Activated naive CD4-positive, alpha-beta T cell treated with anti-CD3 and anti-CD28 coated beads for 36 hours (primary cell): ENCODE measurements around the gene SUCO. TPM values are rescaled to one million over a fixed set of nuclear protein-coding genes. Genes with fewer than 3 reads are reported as not detected.

Source experiments
- CTCF ChIA-PET: fragments of 350-600 bp; sonication (Branson Sonifier 250); formaldehyde crosslinking; loops from one replicate; lab custom pipeline; 2021; ENCODE audit warnings: antibody characterized with exemption; lab: Charles Lee
- DNase-seq: peaks from one replicate; pipeline ENCODE4 v3.0.0-alpha.2; 2020
- H3K27ac Mint-ChIP-seq: one replicate; pipeline ENCODE4 v1.8.0; 2021; ENCODE audit warnings: mild to moderate bottlenecking, mixed read lengths
- H3K27me3 Mint-ChIP-seq: one replicate; pipeline ENCODE4 v1.8.0; 2021; ENCODE audit warnings: low read depth, mixed read lengths
- H3K36me3 Mint-ChIP-seq: one replicate; pipeline ENCODE4 v1.8.0; 2021; ENCODE audit warnings: low read depth, mixed read lengths
- H3K4me1 Mint-ChIP-seq: one replicate; pipeline ENCODE4 v1.8.0; 2021; ENCODE audit warnings: low read depth, mixed read lengths
- H3K4me3 Mint-ChIP-seq: one replicate; pipeline ENCODE4 v1.8.0; 2021; ENCODE audit warnings: mild to moderate bottlenecking, moderate library complexity, mixed read lengths
- H3K9me3 Mint-ChIP-seq: one replicate; pipeline ENCODE4 v1.8.0; 2021; ENCODE audit warnings: mixed read lengths
- intact Hi-C: fragments of 100-400 bp; cut with micrococcal nuclease; formaldehyde crosslinking; loops from one replicate; pipeline ENCODE4 v1.15.1; 2023
- total RNA-seq, 2 experiments: library from RNA; stranded (reverse); gene quantifications; one replicate each; pipeline ENCODE4 v1.2.3, GENCODE V29; 2021

Gene SUCO
- total RNA-seq, 2 experiments from 2014 or later, result 23.9 TPM

DNA sequence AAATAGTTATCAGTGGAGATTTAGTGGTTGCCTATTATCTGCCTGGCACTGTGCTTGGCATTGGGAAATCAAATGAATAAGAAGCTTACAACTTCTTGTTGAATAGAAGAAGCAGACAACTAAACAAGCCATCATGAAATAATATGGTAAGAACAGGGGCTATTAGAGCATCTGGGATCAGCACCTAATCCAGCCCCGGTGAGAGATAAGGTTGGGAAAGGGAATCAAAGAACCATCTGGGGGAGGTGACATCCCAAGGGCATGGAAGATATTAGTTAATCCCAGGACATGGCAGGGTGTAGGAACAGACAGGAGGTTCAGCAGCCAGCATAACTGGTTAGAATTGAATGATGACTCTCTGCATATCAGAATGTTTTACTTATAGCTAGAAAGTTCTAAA is 36.3 kb upstream of the SUCO start:
- Mint-ChIP-seq H3K4me1 (no peaks in the 10 kb centered on the region), H3K27me3 (no peaks in the 10 kb centered on the region), H3K36me3 (no peaks in the 10 kb centered on the region), H3K9me3 (no peaks in the 10 kb centered on the region), H3K27ac (no peak overlapping the region), H3K4me3 (no peak overlapping the region)
- DNase-seq, result no peak
- CTCF ChIA-PET, result interaction anchor here (0.6 to 1.5 kb wide), 2 partner anchors 28 to 421 kb away, joined by 3 read pairs; no protein-coding TSS in a partner anchor
- intact Hi-C loops, result no loop called here

DNA sequence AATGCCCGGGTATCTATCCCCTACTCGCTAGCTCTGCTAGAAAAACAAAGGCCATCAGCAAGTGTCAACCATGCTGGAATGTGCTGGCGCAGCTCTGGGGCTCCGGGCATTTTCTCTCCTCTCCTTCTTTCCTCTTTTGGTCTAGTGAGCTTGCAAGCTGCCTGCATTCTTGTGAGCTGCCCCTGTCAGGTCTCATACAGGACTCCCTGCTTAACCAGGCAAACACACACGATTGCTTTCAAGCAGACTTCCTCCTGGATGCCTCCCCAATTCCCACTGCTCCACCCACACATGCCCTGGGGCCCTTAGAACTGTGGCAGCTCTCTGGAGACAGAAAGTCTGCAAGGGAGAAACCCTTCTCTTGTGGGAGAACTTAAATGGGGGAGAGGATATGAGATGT is 35.7 kb upstream of the SUCO start:
- H3K4me1 Mint-ChIP-seq, result no peaks in the 10 kb centered on the region
- intact Hi-C loops, result no loop called here
- no peak overlapping the region for H3K4me3 Mint-ChIP-seq
- DNase-seq, result no peak
- no peaks in the 10 kb centered on the region for H3K27me3 Mint-ChIP-seq
- no peaks in the 10 kb centered on the region for H3K9me3 Mint-ChIP-seq
- CTCF ChIA-PET, result interaction anchor here (0.5 to 1.5 kb wide), 3 partner anchors 12 to 29 kb away, joined by 3 to 4 read pairs (median 3); no protein-coding TSS in a partner anchor
- H3K27ac Mint-ChIP-seq, result no peak overlapping the region
- H3K36me3 Mint-ChIP-seq, result no peaks in the 10 kb centered on the region

DNA sequence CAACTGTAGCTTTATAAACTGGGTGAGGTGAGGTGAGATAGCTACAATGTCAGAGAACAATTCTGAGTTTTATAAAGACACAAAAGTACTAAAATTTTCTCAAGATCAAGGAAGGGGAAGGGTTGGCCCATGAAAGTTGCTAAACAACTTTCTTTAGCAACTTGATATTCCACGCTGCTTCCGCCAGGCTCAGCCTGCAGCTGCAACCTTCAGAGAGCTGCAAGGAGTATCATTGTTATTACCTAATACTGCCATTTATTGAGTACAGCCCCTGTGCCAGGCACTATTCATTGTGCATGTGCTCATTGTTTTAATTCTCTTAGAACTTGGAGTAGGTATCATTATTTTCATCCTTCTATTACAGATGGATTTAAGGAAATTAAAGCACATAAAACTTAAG is 34.1 kb upstream of the SUCO start:
- no peak for DNase-seq
- Mint-ChIP-seq H3K4me3 (no peak overlapping the region), H3K27ac (no peak overlapping the region), H3K36me3 (no peaks in the 10 kb centered on the region), H3K27me3 (no peaks in the 10 kb centered on the region), H3K4me1 (no peaks in the 10 kb centered on the region), H3K9me3 (no peaks in the 10 kb centered on the region)
- intact Hi-C loops, result no loop called here
- CTCF ChIA-PET, result no interaction called here

DNA sequence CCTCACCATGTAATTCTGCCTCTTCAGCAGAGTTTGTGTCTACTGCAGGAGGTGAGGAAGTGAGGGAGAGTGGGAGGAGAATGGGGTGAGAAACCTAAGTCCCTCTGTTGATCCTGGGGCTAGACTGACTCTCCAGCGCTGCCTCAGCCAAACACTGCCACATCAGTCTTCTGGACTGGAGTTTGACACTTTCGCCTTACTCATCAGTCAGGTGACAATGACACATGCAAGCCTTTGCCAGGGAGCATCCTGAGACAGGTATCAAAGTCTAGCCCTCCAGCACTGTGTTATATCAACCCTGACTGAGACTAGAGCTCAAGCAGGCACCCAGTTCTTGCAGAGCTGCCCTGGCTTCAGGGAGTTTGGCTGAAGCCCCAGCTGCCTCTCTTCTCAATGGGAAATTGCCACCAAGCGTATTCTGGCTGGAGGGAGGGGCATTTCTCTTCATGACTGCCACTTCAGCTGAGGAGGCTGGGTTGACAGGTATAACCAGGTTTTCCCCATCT is 33.3 kb upstream of the SUCO start:
- CTCF ChIA-PET, result interaction anchor here (1.2 kb wide), 1 partner anchor 50 kb away, joined by 3 read pairs; no protein-coding TSS in a partner anchor
- no peaks in the 10 kb centered on the region for H3K9me3 Mint-ChIP-seq
- H3K4me1 Mint-ChIP-seq, result no peaks in the 10 kb centered on the region
- no peaks in the 10 kb centered on the region for H3K36me3 Mint-ChIP-seq
- H3K27me3 Mint-ChIP-seq, result no peaks in the 10 kb centered on the region
- intact Hi-C loops, result no loop called here
- DNase-seq, result peak; percentile 33
- no peak overlapping the region for H3K4me3 Mint-ChIP-seq
- H3K27ac Mint-ChIP-seq, result no peak overlapping the region

DNA sequence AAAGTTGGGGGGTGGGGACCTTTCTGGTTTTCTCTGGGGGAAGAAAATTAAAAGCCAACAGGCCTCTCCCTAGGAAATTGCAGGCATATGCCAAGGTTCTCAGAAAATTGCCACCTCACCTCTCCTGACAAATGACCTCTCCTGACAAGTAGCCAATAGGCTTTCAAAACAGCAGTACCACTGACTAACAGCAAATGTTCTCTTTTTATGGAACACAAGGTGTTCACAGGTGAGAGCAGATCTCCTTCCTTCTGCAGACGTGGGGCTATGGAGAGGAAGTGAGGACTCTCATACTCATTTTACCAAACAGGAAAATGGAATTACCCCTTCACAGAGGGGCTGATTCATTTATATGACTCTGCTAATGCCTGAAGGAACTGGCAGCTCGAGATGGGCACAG is 32.7 kb upstream of the SUCO start:
- Mint-ChIP-seq H3K4me1 (no peaks in the 10 kb centered on the region), H3K27ac (no peak overlapping the region), H3K4me3 (no peak overlapping the region), H3K9me3 (no peaks in the 10 kb centered on the region), H3K27me3 (no peaks in the 10 kb centered on the region), H3K36me3 (no peaks in the 10 kb centered on the region)
- CTCF ChIA-PET, result interaction anchor here (1.2 kb wide), 1 partner anchor 50 kb away, joined by 3 read pairs; no protein-coding TSS in a partner anchor
- intact Hi-C loops, result no loop called here
- no peak for DNase-seq

DNA sequence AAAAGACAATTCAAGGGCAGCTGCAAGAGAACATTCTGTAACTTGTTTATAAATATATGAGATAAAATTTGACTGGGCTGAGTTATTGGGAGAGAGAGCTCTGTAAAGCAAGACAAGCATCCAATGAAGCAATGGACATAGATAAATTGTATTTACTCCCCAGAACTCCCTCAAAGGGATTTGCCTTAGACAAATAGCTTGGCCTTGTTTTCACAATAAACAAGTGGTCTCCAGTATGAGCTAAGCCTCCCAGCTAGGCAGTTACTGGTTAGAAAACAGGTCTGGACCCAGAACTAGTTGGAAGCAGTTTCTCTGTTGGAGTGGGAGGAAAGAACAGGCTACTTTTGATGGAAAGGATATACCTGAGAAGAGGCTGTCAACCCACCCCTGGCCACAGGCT is 25.2 kb upstream of the SUCO start:
- CTCF ChIA-PET, result no interaction called here
- H3K36me3 Mint-ChIP-seq, result no peaks in the 10 kb centered on the region
- intact Hi-C loops, result no loop called here
- DNase-seq, result no peak
- no peak overlapping the region for H3K4me3 Mint-ChIP-seq
- no peaks in the 10 kb centered on the region for H3K27me3 Mint-ChIP-seq
- H3K27ac Mint-ChIP-seq, result no peak overlapping the region
- no peaks in the 10 kb centered on the region for H3K4me1 Mint-ChIP-seq
- no peaks in the 10 kb centered on the region for H3K9me3 Mint-ChIP-seq

DNA sequence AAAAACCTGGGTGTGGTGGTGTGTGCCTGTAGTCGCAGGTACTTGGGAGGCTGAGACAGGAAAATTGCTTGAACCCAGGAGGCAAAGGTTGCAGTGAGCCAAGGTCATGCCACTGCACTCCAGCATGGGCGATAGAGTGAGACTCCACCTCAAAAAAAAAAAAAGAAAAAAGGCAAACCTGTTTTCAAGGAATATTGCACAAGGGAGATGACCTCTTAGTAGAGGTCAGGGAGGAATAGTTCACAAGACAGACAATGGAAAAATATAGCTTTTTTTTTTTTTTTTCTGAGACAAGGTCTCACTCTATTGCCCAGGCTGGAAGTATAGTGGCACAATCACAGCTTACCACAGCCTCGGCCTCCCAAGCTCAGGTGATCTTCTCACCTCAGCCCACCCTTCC is 22.5 kb upstream of the SUCO start:
- CTCF ChIA-PET, result interaction anchor here (0.6 to 0.7 kb wide), 2 partner anchors 13 to 79 kb away, joined by 4 to 7 read pairs; no protein-coding TSS in a partner anchor
- no peak for DNase-seq
- Mint-ChIP-seq H3K4me1 (no peaks in the 10 kb centered on the region), H3K9me3 (no peaks in the 10 kb centered on the region), H3K4me3 (no peak overlapping the region), H3K27me3 (no peaks in the 10 kb centered on the region), H3K36me3 (no peaks in the 10 kb centered on the region), H3K27ac (no peak overlapping the region)
- intact Hi-C loops, result no loop called here

DNA sequence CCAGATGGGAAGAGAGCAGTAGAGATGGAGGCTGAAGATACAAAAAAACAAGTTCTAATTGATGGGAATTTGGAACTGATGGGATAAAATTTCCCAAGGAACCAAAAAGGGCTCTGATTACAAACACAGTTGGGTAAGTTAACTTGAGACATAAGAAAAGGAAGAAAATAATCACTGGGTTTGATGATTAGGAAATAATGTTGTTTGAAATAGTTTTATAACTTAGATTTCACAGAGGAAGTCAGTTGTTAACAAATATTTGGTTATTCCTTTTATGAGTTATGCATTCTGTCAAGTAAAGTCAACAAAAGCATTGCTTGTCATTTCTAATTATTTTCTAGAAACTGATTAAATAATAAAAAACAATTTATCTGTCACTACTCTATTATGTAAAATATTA is 20.4 kb upstream of the SUCO start:
- intact Hi-C loops, result no loop called here
- DNase-seq, result no peak
- CTCF ChIA-PET, result interaction anchor here (0.9 kb wide), 1 partner anchor 9 kb away, joined by 3 read pairs; no protein-coding TSS in a partner anchor
- Mint-ChIP-seq H3K27ac (no peak overlapping the region), H3K9me3 (no peaks in the 10 kb centered on the region), H3K4me3 (no peak overlapping the region), H3K4me1 (no peaks in the 10 kb centered on the region), H3K36me3 (no peaks in the 10 kb centered on the region), H3K27me3 (no peaks in the 10 kb centered on the region)

DNA sequence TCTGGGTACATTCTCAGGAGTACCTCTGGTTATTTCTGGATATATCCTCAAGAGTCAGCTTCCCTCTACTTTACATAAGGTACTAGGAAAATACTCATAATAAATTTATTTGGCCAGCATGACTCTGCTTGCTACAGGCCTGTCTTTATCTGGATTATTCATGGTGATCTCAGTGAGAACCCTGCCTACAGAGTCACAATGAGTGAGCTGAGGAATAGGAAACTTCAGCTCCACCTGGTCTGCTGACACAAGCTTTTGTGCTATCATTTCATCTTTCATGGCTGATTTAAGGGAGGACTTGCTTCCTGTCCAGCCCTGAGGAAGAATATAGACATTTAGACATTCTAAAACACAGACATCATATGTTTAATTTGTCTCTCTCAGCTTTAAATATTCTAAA is 19.5 kb upstream of the SUCO start:
- no peaks in the 10 kb centered on the region for H3K9me3 Mint-ChIP-seq
- H3K36me3 Mint-ChIP-seq, result no peaks in the 10 kb centered on the region
- intact Hi-C loops, result no loop called here
- CTCF ChIA-PET, result no interaction called here
- H3K4me3 Mint-ChIP-seq, result no peak overlapping the region
- DNase-seq, result no peak
- no peak overlapping the region for H3K27ac Mint-ChIP-seq
- H3K4me1 Mint-ChIP-seq, result no peaks in the 10 kb centered on the region
- H3K27me3 Mint-ChIP-seq, result no peaks in the 10 kb centered on the region

DNA sequence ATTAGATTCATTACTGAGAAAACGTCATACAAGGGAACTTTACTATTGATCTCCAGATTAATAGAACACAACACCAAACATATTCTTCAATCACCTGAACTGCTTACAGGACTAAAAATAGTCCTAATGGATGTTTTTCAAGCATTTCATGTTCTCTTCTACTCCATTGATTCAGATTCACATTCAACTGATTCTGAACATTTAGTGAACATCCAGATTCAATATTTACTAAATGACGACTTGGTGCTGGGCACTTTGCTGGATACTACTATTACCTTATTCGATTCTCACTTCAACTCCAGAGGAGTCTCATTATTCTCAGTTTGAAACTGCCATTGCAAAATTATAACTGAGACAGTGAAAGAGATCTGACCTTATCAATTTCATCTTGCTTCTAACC is 18.8 kb upstream of the SUCO start:
- Mint-ChIP-seq H3K27ac (no peak overlapping the region), H3K27me3 (no peaks in the 10 kb centered on the region), H3K4me3 (no peak overlapping the region), H3K9me3 (no peaks in the 10 kb centered on the region), H3K4me1 (no peaks in the 10 kb centered on the region), H3K36me3 (no peaks in the 10 kb centered on the region)
- DNase-seq, result no peak
- CTCF ChIA-PET, result no interaction called here
- intact Hi-C loops, result no loop called here

DNA sequence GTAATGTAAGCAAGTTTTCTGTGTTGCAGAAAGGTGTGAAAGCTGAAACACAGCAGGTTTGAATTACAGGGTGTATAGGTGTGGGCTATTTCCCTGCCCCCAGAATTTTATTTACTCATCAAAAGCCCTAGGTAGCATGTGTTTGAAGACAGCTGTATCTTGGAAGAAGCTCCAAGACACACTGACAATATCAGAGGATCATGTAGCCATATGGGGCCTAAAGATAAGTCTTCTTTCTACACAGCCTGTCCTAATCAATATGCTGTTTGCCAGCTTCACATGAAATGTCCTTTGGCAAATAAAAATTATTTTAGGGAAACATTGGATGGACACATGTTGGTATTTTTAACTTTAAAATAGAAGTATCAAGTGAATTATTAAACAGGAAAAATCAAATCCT is 17.5 kb upstream of the SUCO start:
- Mint-ChIP-seq H3K4me3 (no peak overlapping the region), H3K27me3 (no peaks in the 10 kb centered on the region), H3K4me1 (no peaks in the 10 kb centered on the region), H3K27ac (no peak overlapping the region), H3K9me3 (no peaks in the 10 kb centered on the region), H3K36me3 (no peaks in the 10 kb centered on the region)
- DNase-seq, result no peak
- intact Hi-C loops, result no loop called here
- CTCF ChIA-PET, result no interaction called here

DNA sequence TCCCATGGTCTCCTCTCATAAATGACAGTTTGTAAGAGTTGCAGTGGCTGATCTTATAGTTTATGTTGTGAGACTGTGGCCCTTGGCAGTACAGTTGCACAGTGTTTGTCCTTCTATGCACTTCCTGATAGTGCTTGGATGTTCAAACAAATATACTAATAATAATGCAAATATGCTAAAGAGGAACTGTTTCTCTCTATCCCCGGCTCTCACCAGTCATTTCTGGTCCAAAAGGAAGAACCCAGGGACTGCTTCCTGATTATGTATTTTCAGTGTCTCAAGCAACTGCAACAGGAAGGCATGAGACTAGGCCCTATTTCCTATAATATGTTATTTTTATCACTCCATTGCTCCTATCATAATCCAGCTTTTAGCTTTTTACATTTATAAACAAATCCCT is 17.0 kb upstream of the SUCO start:
- H3K36me3 Mint-ChIP-seq, result no peaks in the 10 kb centered on the region
- intact Hi-C loops, result no loop called here
- H3K4me1 Mint-ChIP-seq, result no peaks in the 10 kb centered on the region
- no peak overlapping the region for H3K27ac Mint-ChIP-seq
- no peaks in the 10 kb centered on the region for H3K27me3 Mint-ChIP-seq
- DNase-seq, result no peak
- no peak overlapping the region for H3K4me3 Mint-ChIP-seq
- CTCF ChIA-PET, result no interaction called here
- no peaks in the 10 kb centered on the region for H3K9me3 Mint-ChIP-seq

DNA sequence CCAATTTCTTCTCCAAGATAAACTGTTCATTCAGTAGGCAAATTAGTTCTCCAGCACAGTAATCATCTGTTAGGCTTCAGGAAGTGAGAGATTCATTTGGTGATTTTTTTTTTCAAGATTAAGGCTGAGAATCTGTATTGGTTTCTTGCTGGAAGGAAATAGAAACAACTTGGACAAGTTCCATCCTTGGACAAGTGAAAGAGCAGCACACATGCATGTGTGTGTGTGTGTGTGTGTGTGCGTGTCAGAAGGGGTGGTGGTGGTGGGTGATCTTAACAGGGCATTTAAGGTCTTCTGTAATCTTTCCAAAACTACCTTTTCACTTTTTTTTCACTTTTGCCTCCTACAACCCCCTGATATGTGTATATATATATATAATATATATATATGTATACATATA is 15.9 kb upstream of the SUCO start:
- intact Hi-C loops, result no loop called here
- no peaks in the 10 kb centered on the region for H3K9me3 Mint-ChIP-seq
- no peaks in the 10 kb centered on the region for H3K4me1 Mint-ChIP-seq
- no peaks in the 10 kb centered on the region for H3K27me3 Mint-ChIP-seq
- CTCF ChIA-PET, result interaction anchor here (0.7 kb wide), 1 partner anchor 15 kb away, joined by 3 read pairs; no protein-coding TSS in a partner anchor
- H3K36me3 Mint-ChIP-seq, result no peaks in the 10 kb centered on the region
- no peak for DNase-seq
- no peak overlapping the region for H3K27ac Mint-ChIP-seq
- H3K4me3 Mint-ChIP-seq, result no peak overlapping the region
